Immature natural killer cell (primary cell): ENCODE data around the gene SVEP1. TPM values are rescaled to one million over a fixed set of nuclear protein-coding genes. Genes with fewer than 3 reads are reported as not detected.
"Not testable (repeated sequence)": the region's sequence is repeated elsewhere in the genome, so short reads cannot be mapped to it uniquely, and the experiment has no call there.

Experiments used
- DNase-seq, 3 donors: peaks; one replicate each; pipeline ENCODE4 v3.0.0; 2022; ENCODE audit warnings: mixed read lengths in 1 of 3
- H3K27ac Mint-ChIP-seq, 6 donors: one replicate each; pipeline ENCODE4 v1.8.0; 2020; ENCODE audit warnings: mixed read lengths in 6 of 6, mild to moderate bottlenecking in 5 of 6, inconsistent platforms in 4 of 6, moderate library complexity in 3 of 6
- H3K27me3 Mint-ChIP-seq, 3 donors: one replicate each; pipeline ENCODE4 v1.8.0; 2020 to 2021; ENCODE audit warnings: low read depth in 3 of 3, mild to moderate bottlenecking in 3 of 3, mixed read lengths in 3 of 3, moderate library complexity in 3 of 3, inconsistent platforms in 1 of 3
- H3K36me3 Mint-ChIP-seq, 3 donors: one replicate each; pipeline ENCODE4 v1.8.0; 2020; ENCODE audit warnings: mixed read lengths in 3 of 3, inconsistent platforms in 2 of 3, mild to moderate bottlenecking in 2 of 3
- H3K4me1 Mint-ChIP-seq, 2 donors: one replicate each; pipeline ENCODE4 v1.8.0; 2020; ENCODE audit warnings: inconsistent platforms in 2 of 2, mild to moderate bottlenecking in 2 of 2, mixed read lengths in 2 of 2, moderate library complexity in 1 of 2
- H3K4me3 Mint-ChIP-seq, 5 donors: one replicate each; pipeline ENCODE4 v1.8.0; 2020; ENCODE audit warnings: mild to moderate bottlenecking in 5 of 5, mixed read lengths in 5 of 5, inconsistent platforms in 3 of 5, moderate library complexity in 3 of 5
- H3K9me3 Mint-ChIP-seq, 6 donors: one replicate each; pipeline ENCODE4 v1.8.0; 2020; ENCODE audit warnings: mild to moderate bottlenecking in 6 of 6, mixed read lengths in 6 of 6, inconsistent platforms in 4 of 6, moderate library complexity in 3 of 6
- polyA plus RNA-seq, 3 donors: library from polyadenylated mRNA; unstranded; fragments of 300-500 nt; fragmentation: Illumina TruSeq; gene quantifications; one replicate each; pipeline ENCODE4 v1.2.3, GENCODE V29; 2021

Gene SVEP1
- polyA plus RNA-seq, 3 donors from 2014 or later = 0.03 TPM; not detected in 2

DNA sequence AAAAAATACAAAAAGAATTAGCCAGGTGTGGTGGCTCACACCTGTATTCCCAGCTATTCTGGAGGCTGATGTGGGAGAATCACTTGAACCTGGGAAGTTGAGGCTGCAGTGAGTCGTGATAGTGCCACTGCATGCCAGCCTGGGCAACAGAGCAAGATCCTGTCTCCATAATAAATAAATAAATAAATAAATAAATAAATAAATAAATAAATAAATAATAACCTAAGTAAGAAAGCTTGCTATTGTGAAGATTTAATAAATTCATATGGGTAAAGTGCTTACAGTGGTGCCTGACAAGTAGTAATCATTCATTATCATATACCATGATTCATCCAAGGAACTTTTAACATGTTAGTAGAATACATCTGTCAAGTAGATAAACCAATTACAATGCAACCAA is 13.4 kb downstream of the SVEP1 start:
- no peak overlapping the region for H3K4me3 Mint-ChIP-seq
- peaks cover 0 to 6% (median 0%) of the 10 kb centered on the region in 3 donors for H3K27me3 Mint-ChIP-seq
- no peaks in the 10 kb centered on the region for H3K36me3 Mint-ChIP-seq
- H3K9me3 Mint-ChIP-seq = peaks cover 0 to 12% (median 0%) of the 10 kb centered on the region in 6 donors
- no peak for DNase-seq
- H3K4me1 Mint-ChIP-seq = no peaks in the 10 kb centered on the region
- no peak overlapping the region for H3K27ac Mint-ChIP-seq

DNA sequence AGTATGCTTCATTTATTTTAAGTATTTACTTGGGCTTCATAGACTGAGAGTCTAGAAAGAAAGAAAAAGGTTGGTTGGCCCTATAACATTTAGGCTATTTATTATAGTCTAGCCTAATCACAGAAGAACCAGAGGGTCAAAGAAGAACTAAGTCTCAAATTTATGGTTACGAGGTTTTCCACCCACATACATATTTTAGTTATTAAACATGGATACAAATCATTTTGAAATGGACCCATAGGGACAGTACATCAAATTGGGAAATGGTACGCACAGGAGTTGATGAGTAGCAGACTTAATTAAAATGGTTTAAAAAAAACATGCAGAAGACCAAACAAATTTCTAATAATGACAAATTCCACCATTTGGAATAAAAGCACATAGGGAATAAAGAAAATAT is 17.7 kb downstream of the SVEP1 start:
- Mint-ChIP-seq H3K36me3 (no peaks in the 10 kb centered on the region), H3K4me1 (no peaks in the 10 kb centered on the region), H3K4me3 (no peak overlapping the region), H3K9me3 (peaks cover 0 to 11% (median 2%) of the 10 kb centered on the region in 6 donors), H3K27me3 (peaks cover 0 to 8% (median 0%) of the 10 kb centered on the region in 3 donors), H3K27ac (no peak overlapping the region)
- DNase-seq = no peak

DNA sequence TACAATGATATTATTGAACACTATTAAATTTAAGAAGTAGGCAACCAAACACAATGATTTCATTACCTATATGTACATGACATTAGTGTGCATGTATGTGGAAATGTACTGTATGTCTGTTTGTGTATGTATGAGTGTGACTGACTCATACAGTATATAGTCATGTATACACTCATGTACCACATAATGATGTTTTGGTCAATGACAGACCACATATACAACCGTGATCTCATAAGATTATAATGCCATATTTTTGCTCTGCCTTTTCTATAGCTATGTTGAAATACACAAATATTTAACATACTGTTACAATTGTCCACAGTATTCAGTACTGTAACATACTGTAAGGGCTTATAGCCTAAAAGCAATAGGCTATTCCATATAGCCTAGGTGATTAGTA is 19.7 kb downstream of the SVEP1 start:
- H3K4me1 Mint-ChIP-seq = no peaks in the 10 kb centered on the region
- no peak overlapping the region for H3K4me3 Mint-ChIP-seq
- no peak for DNase-seq
- peaks cover 0 to 6% (median 0%) of the 10 kb centered on the region in 3 donors for H3K27me3 Mint-ChIP-seq
- H3K9me3 Mint-ChIP-seq = peaks cover 1 to 11% (median 2%) of the 10 kb centered on the region in 6 donors
- no peaks in the 10 kb centered on the region for H3K36me3 Mint-ChIP-seq
- no peak overlapping the region for H3K27ac Mint-ChIP-seq

DNA sequence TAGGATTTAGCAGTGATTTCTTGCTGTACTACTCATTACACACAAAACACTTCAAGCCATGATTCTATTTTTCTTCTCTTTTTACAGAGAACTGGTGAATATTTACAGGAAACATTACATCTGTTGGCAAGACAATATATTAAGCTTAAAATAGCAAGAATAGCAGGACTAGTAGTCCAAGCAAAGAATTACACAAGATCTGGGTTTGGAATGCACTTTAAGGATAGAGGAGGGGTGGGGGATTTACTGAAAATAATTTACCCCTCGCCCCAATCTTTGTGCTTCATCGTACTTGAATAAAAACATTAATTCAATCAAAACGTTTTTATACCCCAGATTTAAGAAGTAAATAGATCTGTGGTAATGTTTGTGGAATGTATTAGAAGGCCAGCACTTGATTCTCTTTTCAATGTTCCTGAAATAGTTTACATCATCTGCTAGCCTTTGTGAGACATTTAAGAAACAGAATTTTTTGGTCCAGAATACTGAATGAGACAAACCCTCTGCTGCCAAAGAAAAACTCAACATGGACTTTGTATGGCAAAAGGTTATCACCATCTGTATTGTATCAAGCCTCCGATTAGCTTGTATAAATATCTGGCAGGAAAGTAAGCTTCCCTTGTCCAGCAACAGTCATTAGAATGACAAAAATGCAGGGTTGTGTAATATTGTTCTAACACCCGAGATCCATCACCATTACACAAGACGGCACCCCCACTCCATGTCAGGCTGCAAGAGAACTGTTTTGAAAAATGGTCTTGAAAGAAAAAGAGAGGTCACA is 23.8 kb downstream of the SVEP1 start:
- no peaks in the 10 kb centered on the region for H3K4me1 Mint-ChIP-seq
- H3K36me3 Mint-ChIP-seq = no peaks in the 10 kb centered on the region
- H3K4me3 Mint-ChIP-seq = no peak overlapping the region
- DNase-seq = no peak
- H3K9me3 Mint-ChIP-seq = peaks cover 1 to 6% (median 4%) of the 10 kb centered on the region in 6 donors
- no peak overlapping the region for H3K27ac Mint-ChIP-seq
- no peaks in the 10 kb centered on the region for H3K27me3 Mint-ChIP-seq

DNA sequence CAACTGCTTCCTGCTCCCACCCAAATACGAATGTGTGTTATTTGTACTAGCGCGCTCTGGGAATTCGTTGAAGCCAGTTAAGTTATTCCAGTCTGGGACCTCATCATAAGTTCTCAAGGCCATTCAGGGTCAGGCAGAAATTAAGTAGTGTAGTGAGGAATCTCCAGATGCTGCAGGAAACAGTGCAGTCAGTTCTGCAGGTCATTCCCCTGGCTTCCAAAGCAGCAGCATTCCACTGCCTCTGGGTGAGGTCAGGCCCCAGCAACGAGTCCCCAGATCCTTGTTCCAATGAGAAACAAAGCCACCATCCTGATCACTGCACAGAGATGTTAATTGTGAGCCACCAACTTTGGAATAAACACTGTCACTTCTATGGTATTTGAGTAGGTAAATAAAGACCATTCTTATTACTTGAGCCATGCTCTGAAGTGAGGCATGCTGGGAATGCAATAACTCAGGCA is 33.1 kb downstream of the SVEP1 start:
- no peaks in the 10 kb centered on the region for H3K4me1 Mint-ChIP-seq
- H3K9me3 Mint-ChIP-seq = peaks cover 0 to 4% (median 0%) of the 10 kb centered on the region in 6 donors
- no peaks in the 10 kb centered on the region for H3K36me3 Mint-ChIP-seq
- no peak overlapping the region for H3K27ac Mint-ChIP-seq
- peaks cover 0 to 4% (median 0%) of the 10 kb centered on the region in 3 donors for H3K27me3 Mint-ChIP-seq
- H3K4me3 Mint-ChIP-seq = no peak overlapping the region
- no peak for DNase-seq

DNA sequence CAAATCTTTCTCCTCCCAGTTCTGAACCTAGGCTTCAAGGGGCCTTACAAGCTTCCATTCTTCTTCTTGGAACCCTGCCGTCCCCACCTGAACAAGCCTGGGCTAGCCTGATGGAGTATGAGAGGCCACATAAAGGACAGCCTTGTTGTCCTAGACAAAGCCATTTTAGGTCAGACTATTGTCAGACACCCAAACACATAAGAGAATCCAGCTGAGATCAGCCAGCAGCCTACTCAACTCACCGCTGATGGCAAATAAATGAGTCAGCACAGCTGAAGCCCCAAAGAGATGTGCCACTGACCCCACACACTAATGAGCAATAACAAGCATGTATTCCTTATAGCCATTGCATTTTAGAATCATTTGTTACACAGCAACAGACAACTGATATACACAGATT is 33.8 kb downstream of the SVEP1 start:
- no peak overlapping the region for H3K4me3 Mint-ChIP-seq
- H3K36me3 Mint-ChIP-seq = no peaks in the 10 kb centered on the region
- no peaks in the 10 kb centered on the region for H3K4me1 Mint-ChIP-seq
- peaks cover 0 to 4% (median 0%) of the 10 kb centered on the region in 6 donors for H3K9me3 Mint-ChIP-seq
- no peak overlapping the region for H3K27ac Mint-ChIP-seq
- DNase-seq = no peak
- peaks cover 0 to 7% (median 0%) of the 10 kb centered on the region in 3 donors for H3K27me3 Mint-ChIP-seq

DNA sequence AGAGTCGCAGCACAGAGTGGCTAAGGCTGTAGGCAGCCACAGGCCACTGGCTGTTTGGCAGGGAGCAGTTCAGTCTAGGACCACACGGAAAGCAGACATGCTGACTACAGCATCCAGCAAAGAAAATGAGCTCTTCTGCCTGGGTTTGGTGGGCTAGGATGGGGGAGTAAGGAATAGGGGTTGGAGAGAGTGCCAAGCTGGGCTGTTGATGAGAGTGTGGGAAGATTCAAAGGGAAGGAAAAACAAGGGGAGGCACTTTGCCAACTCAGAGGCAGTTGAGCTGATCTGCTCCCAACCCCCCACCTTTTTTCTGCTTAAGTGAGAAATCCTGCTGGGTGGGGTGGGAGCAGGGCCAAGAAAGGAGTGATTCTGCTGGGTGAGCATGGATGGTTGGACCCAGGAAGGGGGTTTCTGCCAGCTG is 35.9 kb downstream of the SVEP1 start:
- no peak for DNase-seq
- Mint-ChIP-seq H3K9me3 (peaks cover 0 to 3% (median 0%) of the 10 kb centered on the region in 6 donors), H3K27ac (no peak overlapping the region), H3K36me3 (no peaks in the 10 kb centered on the region), H3K4me3 (no peak overlapping the region), H3K4me1 (no peaks in the 10 kb centered on the region), H3K27me3 (peaks cover 0 to 3% (median 0%) of the 10 kb centered on the region in 3 donors)

DNA sequence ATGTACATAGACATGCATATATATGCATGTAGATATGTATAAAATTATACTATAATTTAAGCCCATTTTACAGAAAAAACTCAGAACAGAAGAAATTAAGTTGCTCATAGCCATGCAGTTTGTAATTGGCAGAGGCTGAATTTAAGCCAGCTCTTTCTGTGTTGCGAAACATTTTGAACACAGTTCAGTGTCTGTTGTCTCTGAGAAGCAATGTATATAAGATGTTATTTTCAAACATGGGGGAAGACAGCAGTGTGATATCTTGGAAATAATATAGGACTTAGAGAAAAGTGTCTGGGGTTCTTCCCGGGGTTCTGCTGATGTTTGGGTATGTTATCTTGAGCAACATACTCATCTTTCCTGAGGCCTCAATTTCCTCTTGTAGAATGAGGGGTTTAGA is 37.6 kb downstream of the SVEP1 start:
- Mint-ChIP-seq H3K36me3 (no peaks in the 10 kb centered on the region), H3K9me3 (peaks cover 0 to 3% (median 0%) of the 10 kb centered on the region in 6 donors), H3K27me3 (peaks cover 0 to 2% (median 0%) of the 10 kb centered on the region in 3 donors), H3K4me1 (no peaks in the 10 kb centered on the region), H3K27ac (no peak overlapping the region), H3K4me3 (no peak overlapping the region)
- DNase-seq = no peak

DNA sequence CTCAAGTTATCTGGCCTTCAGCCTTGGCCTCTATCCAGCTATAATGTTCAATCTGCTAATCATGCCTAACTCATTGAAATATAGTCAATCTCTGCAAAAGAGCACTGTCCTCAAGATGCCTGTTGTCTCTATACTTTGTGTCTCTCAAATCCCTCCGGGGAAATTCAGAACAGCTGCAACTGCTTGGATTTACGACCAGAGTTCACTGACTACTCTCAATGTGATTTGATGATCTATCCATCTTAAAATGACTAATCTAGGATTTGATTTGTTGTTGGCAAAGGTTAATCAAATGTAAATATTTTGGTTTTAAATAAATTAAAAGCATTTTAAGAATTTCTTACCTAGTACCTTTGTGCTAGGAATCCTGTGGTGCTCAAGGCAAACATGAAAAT is 40.9 kb downstream of the SVEP1 start:
- no peaks in the 10 kb centered on the region for H3K36me3 Mint-ChIP-seq
- DNase-seq = no peak
- H3K27ac Mint-ChIP-seq = no peak overlapping the region
- H3K27me3 Mint-ChIP-seq = peaks cover 0 to 2% (median 0%) of the 10 kb centered on the region in 3 donors
- H3K4me1 Mint-ChIP-seq = no peaks in the 10 kb centered on the region
- no peak overlapping the region for H3K4me3 Mint-ChIP-seq
- H3K9me3 Mint-ChIP-seq = peaks cover 0 to 9% (median 2%) of the 10 kb centered on the region in 6 donors

DNA sequence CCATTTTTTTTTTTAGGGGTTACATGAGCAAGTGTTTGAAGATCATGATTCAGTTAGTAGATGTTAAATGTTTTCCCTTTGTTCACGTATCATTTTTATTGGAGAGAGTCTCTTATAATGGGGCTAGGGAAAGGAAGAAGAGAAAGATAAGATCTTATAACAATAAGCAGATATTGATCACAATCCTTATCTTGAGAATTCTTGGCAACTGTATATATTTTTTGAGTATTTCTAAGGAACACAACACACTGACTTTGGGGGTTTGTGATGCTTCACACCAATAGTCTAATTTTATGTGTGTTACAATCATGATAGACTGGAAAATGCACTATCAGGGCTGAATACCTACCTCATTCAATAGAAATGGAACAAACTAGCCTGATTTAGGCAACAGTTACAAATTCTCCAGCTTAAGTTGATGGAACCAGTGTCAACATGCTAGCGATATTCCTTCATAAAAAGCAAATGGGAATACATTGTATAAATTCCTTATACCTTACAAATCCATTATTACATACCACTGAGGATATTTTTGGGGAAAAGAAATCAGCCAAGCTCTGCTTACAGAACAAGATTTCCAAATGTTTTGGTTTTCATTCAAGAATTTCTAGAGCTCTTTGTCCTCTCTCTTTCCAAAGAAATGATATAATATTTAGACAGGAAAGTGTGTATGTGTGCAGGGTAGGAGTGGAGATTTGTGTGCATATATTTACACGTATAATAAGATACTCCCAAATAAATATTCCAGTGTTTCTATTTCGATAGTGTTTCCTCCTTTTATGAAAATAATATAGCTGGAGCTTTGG is 41.5 kb downstream of the SVEP1 start:
- Mint-ChIP-seq H3K27me3 (peaks cover 0 to 2% (median 0%) of the 10 kb centered on the region in 3 donors), H3K4me1 (no peaks in the 10 kb centered on the region), H3K9me3 (peaks cover 0 to 9% (median 3%) of the 10 kb centered on the region in 6 donors), H3K4me3 (no peak overlapping the region), H3K27ac (no peak overlapping the region), H3K36me3 (no peaks in the 10 kb centered on the region)
- no peak for DNase-seq

DNA sequence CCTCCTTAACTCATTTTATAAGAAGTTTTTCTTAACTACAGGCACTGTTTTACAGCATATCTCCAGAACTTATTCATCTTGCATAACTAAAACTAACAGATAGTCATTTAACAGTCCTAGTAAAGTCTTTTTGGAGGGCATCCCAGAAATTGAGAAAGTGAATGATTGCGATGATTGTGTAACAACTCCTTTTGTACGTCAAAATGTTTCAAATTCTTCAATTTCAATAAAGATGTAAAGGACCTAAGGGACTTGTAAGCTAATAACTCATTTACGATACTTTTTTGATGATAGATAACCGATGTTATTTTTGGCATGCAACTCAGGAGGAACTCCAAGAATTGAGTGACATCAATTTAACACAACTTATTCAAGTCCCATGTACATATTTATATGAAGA is 42.7 kb downstream of the SVEP1 start:
- peaks cover 0 to 15% (median 4%) of the 10 kb centered on the region in 6 donors for H3K9me3 Mint-ChIP-seq
- H3K27me3 Mint-ChIP-seq = peaks cover 0 to 2% (median 0%) of the 10 kb centered on the region in 3 donors
- no peaks in the 10 kb centered on the region for H3K4me1 Mint-ChIP-seq
- no peak overlapping the region for H3K4me3 Mint-ChIP-seq
- H3K36me3 Mint-ChIP-seq = no peaks in the 10 kb centered on the region
- no peak overlapping the region for H3K27ac Mint-ChIP-seq
- DNase-seq = no peak

DNA sequence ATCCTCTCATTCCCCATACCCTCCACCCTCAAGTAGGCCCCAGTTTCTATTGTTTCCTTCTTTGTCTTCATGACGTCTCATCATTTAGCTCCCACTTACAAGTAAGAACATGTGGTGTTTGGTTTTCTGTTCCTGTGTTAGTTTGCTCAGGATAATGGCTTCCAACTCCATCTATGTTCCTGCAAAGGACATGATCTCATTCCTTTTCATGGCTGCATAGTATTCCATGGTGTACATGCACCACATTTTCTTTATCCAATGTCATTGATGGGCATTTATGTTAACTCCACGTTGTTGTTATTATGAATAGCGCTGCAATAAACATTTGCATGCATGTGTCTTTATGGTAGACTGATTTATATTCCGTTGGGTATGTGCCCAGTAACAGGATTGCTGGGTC is 45.4 kb downstream of the SVEP1 start:
- not testable (repeated sequence) for DNase-seq, H3K27me3 Mint-ChIP-seq, H3K27ac Mint-ChIP-seq, H3K4me1 Mint-ChIP-seq, H3K4me3 Mint-ChIP-seq, H3K36me3 Mint-ChIP-seq
- H3K9me3 Mint-ChIP-seq = peaks cover 0 to 15% (median 4%) of the 10 kb centered on the region in 6 donors

DNA sequence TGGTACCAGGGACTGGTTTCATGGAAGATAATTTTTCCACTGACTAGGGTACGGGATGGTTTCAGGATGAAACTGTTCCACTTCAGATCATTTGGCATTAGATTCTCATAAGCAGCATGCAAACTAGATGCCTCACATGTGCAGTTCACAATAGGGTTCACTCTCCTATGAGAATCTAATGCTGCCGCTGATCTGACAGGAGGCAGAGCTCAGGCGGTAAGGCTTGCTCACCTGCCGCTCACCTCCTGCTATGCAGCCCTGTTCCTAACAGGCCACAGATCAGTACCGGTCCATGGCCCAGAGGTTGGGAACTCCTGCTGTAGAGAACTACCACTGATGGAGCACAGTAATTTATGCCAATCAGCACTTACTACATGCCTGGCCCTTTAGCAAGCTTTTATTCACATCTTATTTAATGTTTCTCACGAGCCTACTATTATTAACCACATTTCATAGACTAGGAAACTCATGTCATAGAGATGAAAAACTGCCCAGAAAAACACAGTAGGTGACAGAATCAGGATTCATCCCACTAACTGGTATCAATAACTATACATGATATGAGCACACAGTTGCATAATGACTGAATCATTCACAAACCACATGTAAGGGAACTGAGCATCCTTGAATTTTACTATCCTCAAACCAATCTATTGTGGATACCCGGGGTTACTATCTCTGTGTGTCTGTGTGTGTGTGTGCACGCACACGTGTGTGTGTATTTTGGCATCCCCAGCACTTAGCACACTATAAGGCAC is 46.5 kb downstream of the SVEP1 start:
- DNase-seq = no peak
- Mint-ChIP-seq H3K4me3 (no peak overlapping the region), H3K27me3 (peaks cover 0 to 2% (median 2%) of the 10 kb centered on the region in 3 donors), H3K4me1 (no peaks in the 10 kb centered on the region), H3K27ac (no peak overlapping the region), H3K36me3 (no peaks in the 10 kb centered on the region), H3K9me3 (peaks cover 0 to 15% (median 3%) of the 10 kb centered on the region in 6 donors)
